Gastroesophageal sphincter (tissue), 4 donors: ENCODE results near the gene PDGFB. TPM values are rescaled to one million over a fixed set of nuclear protein-coding genes. Genes with fewer than 3 reads are reported as not detected.

ENCODE experiments used
- ATAC-seq: fragments of 150-250 bp; one replicate; pipeline ENCODE4 v1.9.1; 2016; ENCODE audit warnings: mild to moderate bottlenecking, moderate library complexity
- H3K27ac ChIP-seq, 4 donors: fragments of 200-600 bp; sonication (generic) in 3 of 4; 1 replicate in 3 of 4; 2 replicates in 1 of 4; pipeline ENCODE4 v1.5.1; 2016 to 2019
- H3K27me3 ChIP-seq: fragments of 200-600 bp; sonication (generic); one replicate; pipeline ENCODE4 v1.5.1; 2019
- H3K36me3 ChIP-seq, 2 donors: fragments of 200-600 bp; sonication (generic); one replicate each; pipeline ENCODE4 v1.5.1; 2019; ENCODE audit warnings: control low read depth in 1 of 2
- H3K4me1 ChIP-seq, 3 donors: fragments of 200-600 bp; sonication (generic); 1 replicate in 2 of 3; 2 replicates in 1 of 3; pipeline ENCODE4 v1.5.1; 2016 to 2019; ENCODE audit warnings: control low read depth in 2 of 3
- H3K4me3 ChIP-seq, 2 donors: fragments of 200-600 bp; sonication (generic); one replicate each; pipeline ENCODE4 v1.5.1; 2019; ENCODE audit warnings: mild to moderate bottlenecking in 1 of 2, moderate library complexity in 1 of 2
- H3K9me3 ChIP-seq, 3 donors: fragments of 200-600 bp; sonication (generic); one replicate each; pipeline ENCODE4 v1.5.1; 2017 to 2019; ENCODE audit warnings: control low read depth in 2 of 3
- CTCF ChIP-seq, 4 experiments: fragments of 200-600 bp in 2 of 4; fragments of 450-650 bp in 2 of 4; sonication (generic) in 1 of 4; IDR thresholded peaks; one replicate each; pipeline ENCODE4 v1.5.1; 2017 to 2019; ENCODE audit warnings: antibody characterized with exemption in 4 of 4, mild to moderate bottlenecking in 2 of 4, moderate library complexity in 2 of 4
- EP300 ChIP-seq: sonication (generic); formaldehyde crosslinking; IDR thresholded peaks from one replicate; pipeline ENCODE4 v1.6.1; 2017; ENCODE audit warnings: antibody characterized with exemption, mild to moderate bottlenecking
- POLR2A ChIP-seq, 2 donors: fragments of 450-650 bp; IDR thresholded peaks; one replicate each; pipeline ENCODE4 v1.6.1; 2017; ENCODE audit warnings: antibody characterized with exemption in 2 of 2, mild to moderate bottlenecking in 2 of 2, moderate library complexity in 1 of 2
- POLR2AphosphoS5 ChIP-seq: sonication (generic); formaldehyde crosslinking; IDR thresholded peaks from one replicate; pipeline ENCODE4 v1.6.1; 2017; ENCODE audit warnings: antibody characterized with exemption
- WGBS, 2 donors: methylation state at CpG; one replicate each; pipeline ENCODE4 v1.1.5; 2018; ENCODE audit warnings: low coverage in 1 of 2; 5-methylcytosine and 5-hydroxymethylcytosine counted together
- total RNA-seq, 4 donors: library from RNA; depleted of rRNA; stranded (reverse); fragments of >200 nt; gene quantifications; one replicate each; pipeline ENCODE4 v1.1.0, GENCODE V29; 2016

The PDGFB gene
- total RNA-seq, 4 donors from 2014 or later: 7.1 to 27.9 (median 15.1) TPM

- H3K9me3 ChIP-seq: peaks cover 0 to 5% (median 0%) of the 10 kb centered on the region in 3 donors
- ATAC-seq: no peak
- TF ChIP-seq CTCF (IDR thresholded peaks at IDR 0.05): no peak
- TF ChIP-seq EP300: no peak
- no peak for TF ChIP-seq POLR2AphosphoS5
- peaks cover 3 to 72% (median 55%) of the 10 kb centered on the region in 3 donors for H3K4me1 ChIP-seq
- no CpG with 5 or more reads among the region's 14 CpGs for WGBS, 2 donors
- H3K27ac ChIP-seq: peak overlapping the region in 3 of 4 donors; percentile 71 to 78 (median 75)
- H3K27me3 ChIP-seq: no peaks in the 10 kb centered on the region
- no peaks in the 10 kb centered on the region for H3K36me3 ChIP-seq
- no peak overlapping the region for H3K4me3 ChIP-seq
Observed at GRCh38 chr22:39176714-39177455, 67.9 kb downstream of the PDGFB start.

DNA sequence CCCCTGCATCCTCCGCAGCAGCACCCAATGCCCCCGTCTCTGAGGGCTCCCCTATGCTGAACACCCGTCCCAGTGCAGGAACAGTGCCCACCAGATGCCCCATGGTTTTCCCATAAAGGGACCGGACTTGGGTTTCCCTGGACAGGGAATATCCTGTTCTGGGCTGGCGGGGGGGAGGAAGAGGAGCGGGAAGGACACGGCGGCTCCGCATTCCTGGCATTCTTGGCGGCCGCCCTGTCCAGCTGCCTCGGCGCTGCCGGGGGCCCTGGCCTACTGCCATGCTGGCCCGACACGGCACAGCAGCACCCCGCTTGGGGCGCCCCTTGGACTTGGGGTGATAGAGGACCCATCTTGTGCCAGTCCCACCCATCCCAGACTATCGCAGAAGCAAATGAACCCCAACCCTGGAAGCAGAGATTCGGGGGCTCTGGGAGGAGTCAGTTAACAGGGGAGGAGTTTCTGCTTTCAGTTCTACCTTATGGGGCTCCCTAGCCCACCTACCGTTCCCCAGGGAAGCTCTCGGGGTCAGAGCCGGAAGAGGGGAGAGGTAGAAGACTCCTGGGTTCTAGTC lies 68.6 kb downstream of the PDGFB start:
- Histone ChIP-seq H3K9me3 (no peaks in the 10 kb centered on the region), H3K36me3 (no peaks in the 10 kb centered on the region), H3K4me3 (peak overlapping the region in 1 of 2 donors; percentile 10), H3K27me3 (no peaks in the 10 kb centered on the region), H3K4me1 (peaks cover 3 to 79% (median 58%) of the 10 kb centered on the region in 3 donors), H3K27ac (peak overlapping the region in 3 of 4 donors; percentile 71 to 78 (median 75))
- TF ChIP-seq CTCF (IDR thresholded peaks at IDR 0.05): no peak
- TF ChIP-seq POLR2A (IDR thresholded peaks at IDR 0.05): no peak
- peak; percentile 53 for TF ChIP-seq EP300
- peak; percentile 97 for TF ChIP-seq POLR2AphosphoS5
- ATAC-seq: peak; percentile 74
- 20% methylated on average over 1 of the region's 23 CpGs; no CpG with 5 or more reads in 1 of the 2 donors for WGBS, 2 donors

GRCh38 chr22:39175353-39176142 lies 69.2 kb downstream of the PDGFB start:
- Histone ChIP-seq H3K4me1 (peaks cover 3 to 85% (median 62%) of the 10 kb centered on the region in 3 donors), H3K27ac (peak overlapping the region in 3 of 4 donors; percentile 71 to 78 (median 75)), H3K36me3 (no peaks in the 10 kb centered on the region), H3K9me3 (no peaks in the 10 kb centered on the region), H3K4me3 (no peak overlapping the region), H3K27me3 (no peaks in the 10 kb centered on the region)
- no peak for ATAC-seq
- TF ChIP-seq CTCF (IDR thresholded peaks at IDR 0.05): no peak
- TF ChIP-seq EP300: no peak
- TF ChIP-seq POLR2AphosphoS5: no peak
- TF ChIP-seq POLR2A (IDR thresholded peaks at IDR 0.05): no peak
- WGBS, 2 donors: 60 to 87% methylated on average over 1 to 3 of the region's 18 CpGs

GRCh38 chr22:39174498-39175352 lies 70.1 kb downstream of the PDGFB start:
- no peaks in the 10 kb centered on the region for H3K27me3 ChIP-seq
- peaks cover 3 to 84% (median 62%) of the 10 kb centered on the region in 3 donors for H3K4me1 ChIP-seq
- peak overlapping the region in 3 of 4 donors; percentile 75 to 79 (median 78) for H3K27ac ChIP-seq
- H3K4me3 ChIP-seq: no peak overlapping the region
- ATAC-seq: peak; percentile 64
- H3K36me3 ChIP-seq: no peaks in the 10 kb centered on the region
- H3K9me3 ChIP-seq: no peaks in the 10 kb centered on the region
- TF ChIP-seq POLR2AphosphoS5 (peak; percentile 75), CTCF (IDR thresholded peaks at IDR 0.05) (no peak)
- WGBS, 2 donors: 20% methylated on average over 6 of the region's 22 CpGs; no CpG with 5 or more reads in 1 of the 2 donors
